HCT116 (cell line): ENCODE data around the gene KRT17. TPM values are rescaled to one million over a fixed set of nuclear protein-coding genes. Genes with fewer than 3 reads are reported as not detected.
"Not testable (repeated sequence)": the region's sequence is repeated elsewhere in the genome, so short reads cannot be mapped to it uniquely, and the experiment has no call there.

Experiments
- ATAC-seq: fragments of 200-7000 bp; cut with Tn5 transposase; 2 replicates; pipeline ENCODE4 v1.9.1; 2020; ENCODE audit warnings: mild to moderate bottlenecking, moderate library complexity
- BruUV-seq: library from RNA; stranded (reverse); fragments of 400-500 nt; replicated peaks from 2 replicates; lab custom pipeline; 2021; lab: Mats Ljungman, UMichigan
- CTCF ChIA-PET: fragments of 300-600 bp; sonication (Branson Sonifier 250); formaldehyde crosslinking; loops from one replicate; lab custom pipeline; 2021; ENCODE audit warnings: antibody characterized with exemption; lab: Charles Lee
- POLR2A ChIA-PET: fragments of 300-600, 350-600 bp; sonication (Branson Sonifier 250); formaldehyde crosslinking; loops from one replicate; lab custom pipeline; 2021; ENCODE audit warnings: antibody characterized with exemption; lab: Charles Lee
- RAD21 ChIA-PET, 2 experiments: fragments of 300-600 bp; sonication (Branson Sonifier 250); formaldehyde crosslinking; loops; one replicate each; lab custom pipeline; 2023; ENCODE audit warnings: low total read pairs in 2 of 2; ENCODE audit not compliant: uncharacterized antibody in 2 of 2, unreplicated experiment in 2 of 2, low non-redundant PET in 1 of 2; lab: Charles Lee
- DNase-seq: peaks from one replicate; pipeline ENCODE4 v3.0.0-alpha.2; 2010; ENCODE audit warnings: low read depth, low spot score
- H2AFZ ChIP-seq: fragments of 200-600 bp; shearing (Covaris generic), sonication (generic); 2 replicates; pipeline ENCODE4 v1.6.1; 2017; ENCODE audit warnings: low read depth, mixed run types, mixed read lengths, antibody characterized with exemption, low read length; ENCODE audit not compliant: poor library complexity, severe bottlenecking
- H3K27ac ChIP-seq: 2 replicates; pipeline ENCODE4 v1.5.1; 2012; ENCODE audit warnings: low read depth, low read length
- H3K27me3 ChIP-seq: fragments of 200-600 bp; sonication (generic); 2 replicates; pipeline ENCODE4 v1.6.1; 2016; ENCODE audit warnings: mixed run types, low read length, mixed read lengths; ENCODE audit not compliant: insufficient read depth
- H3K36me3 ChIP-seq, 2 experiments: fragments of 200-500 bp in 1 of 2; fragments of 200-600 bp in 1 of 2; sonication (Bioruptor generic) in 1 of 2; sonication (generic) in 1 of 2; 2 replicates each; pipeline versions ENCODE4 v1.5.1 to v1.6.1; 2014 to 2016; ENCODE audit warnings: low read length in 2 of 2, inconsistent platforms in 1 of 2, mixed read lengths in 1 of 2, mixed run types in 1 of 2; ENCODE audit not compliant: insufficient read depth in 2 of 2, control insufficient read depth in 1 of 2
- H3K4me1 ChIP-seq, 2 experiments: fragments of 200-600 bp in 1 of 2; sonication (generic) in 1 of 2; 2 replicates each; pipeline versions ENCODE4 v1.5.1 to v1.6.1; 2012 to 2017; ENCODE audit warnings: low read length in 2 of 2, inconsistent platforms in 1 of 2, mild to moderate bottlenecking in 1 of 2, mixed read lengths in 1 of 2, mixed run types in 1 of 2, moderate library complexity in 1 of 2; ENCODE audit not compliant: insufficient read depth in 2 of 2, control insufficient read depth in 1 of 2
- H3K4me2 ChIP-seq: fragments of 200-600 bp; sonication (generic); 2 replicates; pipeline ENCODE4 v1.6.1; 2017; ENCODE audit warnings: mixed run types, low read length, mixed read lengths
- H3K4me3 ChIP-seq, 2 experiments: fragments of 200-600 bp in 1 of 2; sonication (generic) in 1 of 2; replicated peaks in 1 of 2; 2 replicates each; pipeline ENCODE4 v1.5.1; 2011 to 2016; ENCODE audit warnings: low read length in 2 of 2, control low read depth in 1 of 2, low read depth in 1 of 2, mild to moderate bottlenecking in 1 of 2, mixed read lengths in 1 of 2, mixed run types in 1 of 2
- H3K79me2 ChIP-seq: fragments of 200-600 bp; sonication (generic); 2 replicates; pipeline ENCODE4 v1.6.1; 2017; ENCODE audit warnings: mild to moderate bottlenecking, mixed run types, low read length, moderate library complexity, mixed read lengths; ENCODE audit not compliant: insufficient read depth
- H3K9ac ChIP-seq: fragments of 200-600 bp; sonication (generic); 2 replicates; pipeline ENCODE4 v1.6.1; 2016; ENCODE audit warnings: low read length, mixed read lengths
- H3K9me2 ChIP-seq: fragments of 200-600 bp; sonication (generic), shearing (Covaris generic); 2 replicates; pipeline ENCODE4 v1.6.1; 2017; ENCODE audit warnings: mixed run types, mild to moderate bottlenecking, moderate library complexity; ENCODE audit not compliant: insufficient read depth
- H3K9me3 ChIP-seq, 2 experiments: fragments of 200-500 bp in 1 of 2; fragments of 200-600 bp in 1 of 2; sonication (Bioruptor generic) in 1 of 2; sonication (generic) in 1 of 2; 2 replicates each; pipeline ENCODE4 v1.6.1; 2014 to 2017; ENCODE audit warnings: low read length in 2 of 2, mixed read lengths in 2 of 2, inconsistent platforms in 1 of 2, low read depth in 1 of 2, mild to moderate bottlenecking in 1 of 2, mixed run types in 1 of 2, moderate library complexity in 1 of 2; ENCODE audit not compliant: control insufficient read depth in 1 of 2, insufficient read depth in 1 of 2
- H4K20me1 ChIP-seq: fragments of 200-600 bp; sonication (generic), shearing (Covaris generic); 2 replicates; pipeline ENCODE4 v1.6.1; 2017; ENCODE audit warnings: mixed run types, mild to moderate bottlenecking, moderate library complexity; ENCODE audit not compliant: insufficient read depth
- ATF3 ChIP-seq: IDR thresholded peaks from 2 replicates; pipeline ENCODE4 v1.6.1; 2012
- CBX3 ChIP-seq: IDR thresholded peaks from 2 replicates; pipeline ENCODE4 v1.6.1; 2012; ENCODE audit warnings: low read depth
- CEBPB ChIP-seq: IDR thresholded peaks from 2 replicates; pipeline ENCODE4 v1.6.1; 2012; ENCODE audit warnings: low read depth
- ELF1 ChIP-seq: IDR thresholded peaks from 2 replicates; pipeline ENCODE4 v1.6.1; 2012; ENCODE audit warnings: low read depth, borderline replicate concordance
- EZH2 ChIP-seq: fragments of 200-600 bp; sonication (generic); IDR thresholded peaks from 2 replicates; pipeline ENCODE4 v1.6.1; 2017; ENCODE audit warnings: antibody characterized with exemption, mixed run types
- FOSL1 ChIP-seq: IDR thresholded peaks from 2 replicates; pipeline ENCODE4 v1.6.1; 2012; ENCODE audit warnings: low read depth
- JUND ChIP-seq: IDR thresholded peaks from 2 replicates; pipeline ENCODE4 v1.6.1; 2012
- POLR2A ChIP-seq: IDR thresholded peaks from 2 replicates; pipeline ENCODE4 v1.7.0; 2011; ENCODE audit warnings: borderline replicate concordance; ENCODE audit not compliant: insufficient read depth, insufficient read length; ENCODE audit errors: extremely low read depth
- RAD21 ChIP-seq: IDR thresholded peaks from 2 replicates; pipeline ENCODE4 v1.6.1; 2012; ENCODE audit warnings: low read depth, mild to moderate bottlenecking
- SIN3A ChIP-seq: IDR thresholded peaks from 2 replicates; pipeline ENCODE4 v1.6.1; 2012; ENCODE audit warnings: low read depth
- SP1 ChIP-seq: IDR thresholded peaks from 2 replicates; pipeline ENCODE4 v1.6.1; 2012; ENCODE audit warnings: low read depth
- SRF ChIP-seq: IDR thresholded peaks from 2 replicates; pipeline ENCODE4 v1.6.1; 2012; ENCODE audit warnings: low read depth
- TCF7L2 ChIP-seq: IDR thresholded peaks from 2 replicates; pipeline ENCODE4 v1.7.0; 2011; ENCODE audit warnings: borderline replicate concordance, inconsistent platforms; ENCODE audit not compliant: insufficient read depth, insufficient read length; ENCODE audit errors: extremely low read depth
- YY1 ChIP-seq: IDR thresholded peaks from 2 replicates; pipeline ENCODE4 v1.6.1; 2011; ENCODE audit warnings: low read length, low read depth, moderate library complexity, mild to moderate bottlenecking; ENCODE audit not compliant: insufficient replicate concordance; ENCODE audit errors: extremely low read depth
- ZBTB33 ChIP-seq: IDR thresholded peaks from 2 replicates; pipeline ENCODE4 v1.6.1; 2011; ENCODE audit warnings: mild to moderate bottlenecking, low read length, moderate library complexity; ENCODE audit not compliant: insufficient replicate concordance; ENCODE audit errors: extremely low read depth
- ZFX ChIP-seq: fragments of 450-650 bp; IDR thresholded peaks from 2 replicates; pipeline ENCODE4 v1.6.1; 2017
- ZNF274 ChIP-seq: fragments of 200-500 bp; sonication (Bioruptor generic); IDR thresholded peaks from 2 replicates; pipeline ENCODE4 v1.6.1; 2014; ENCODE audit warnings: mild to moderate bottlenecking, low read depth, low read length, inconsistent platforms
- intact Hi-C: fragments of 100-400 bp; cut with micrococcal nuclease; formaldehyde crosslinking; loops from 2 replicates; pipeline ENCODE4 v1.10.0; 2022
- total RNA-seq: library from RNA; stranded (reverse); gene quantifications from one replicate; pipeline ENCODE4 v1.2.1, GENCODE V29; 2021; ENCODE audit not compliant: unreplicated experiment
- TF ChIP-seq, protein P1 (sequence below): IDR thresholded peaks from 2 replicates; pipeline ENCODE4 v1.6.1; 2012
- TF ChIP-seq, protein P2 (sequence below): IDR thresholded peaks from 2 replicates; pipeline ENCODE4 v1.6.1; 2012; ENCODE audit warnings: low read depth

The KRT17 gene
- total RNA-seq, 1 experiment from 2014 or later: not detected

- H3K79me2 ChIP-seq: no peaks in the 10 kb centered on the region
- no peaks in the 10 kb centered on the region for H3K9me3 ChIP-seq
- H3K4me3 ChIP-seq: no peak overlapping the region
- no peaks in the 10 kb centered on the region for H4K20me1 ChIP-seq
- no peak overlapping the region for H3K9ac ChIP-seq
- RAD21 ChIA-PET: no interaction called here
- intact Hi-C loops: no loop called here
- BruUV-seq: no TSS peak
- peaks cover 0 to 10% of the 10 kb centered on the region in 2 experiments; a peak in 2 of 4 replicates for H3K4me1 ChIP-seq
- H3K27me3 ChIP-seq: no peaks in the 10 kb centered on the region
- H3K27ac ChIP-seq: no peak overlapping the region
- H3K9me2 ChIP-seq: no peaks in the 10 kb centered on the region
- H2AFZ ChIP-seq: no peak overlapping the region
- TF ChIP-seq ATF3 (no peak), FOSL1 (no peak), ZBTB33 (no peak), YY1 (no peak), TCF7L2 (no peak), SIN3A (no peak), CEBPB (no peak), JUND (no peak), SRF (no peak), RAD21 (no peak), ELF1 (no peak), ZFX (no peak), POLR2A (no peak), EZH2 (no peak), CBX3 (no peak), ZNF274 (no peak), SP1 (no peak)
- TF ChIP-seq, protein P1, sequence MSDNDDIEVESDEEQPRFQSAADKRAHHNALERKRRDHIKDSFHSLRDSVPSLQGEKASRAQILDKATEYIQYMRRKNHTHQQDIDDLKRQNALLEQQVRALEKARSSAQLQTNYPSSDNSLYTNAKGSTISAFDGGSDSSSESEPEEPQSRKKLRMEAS: no peak
- TF ChIP-seq, protein P2, sequence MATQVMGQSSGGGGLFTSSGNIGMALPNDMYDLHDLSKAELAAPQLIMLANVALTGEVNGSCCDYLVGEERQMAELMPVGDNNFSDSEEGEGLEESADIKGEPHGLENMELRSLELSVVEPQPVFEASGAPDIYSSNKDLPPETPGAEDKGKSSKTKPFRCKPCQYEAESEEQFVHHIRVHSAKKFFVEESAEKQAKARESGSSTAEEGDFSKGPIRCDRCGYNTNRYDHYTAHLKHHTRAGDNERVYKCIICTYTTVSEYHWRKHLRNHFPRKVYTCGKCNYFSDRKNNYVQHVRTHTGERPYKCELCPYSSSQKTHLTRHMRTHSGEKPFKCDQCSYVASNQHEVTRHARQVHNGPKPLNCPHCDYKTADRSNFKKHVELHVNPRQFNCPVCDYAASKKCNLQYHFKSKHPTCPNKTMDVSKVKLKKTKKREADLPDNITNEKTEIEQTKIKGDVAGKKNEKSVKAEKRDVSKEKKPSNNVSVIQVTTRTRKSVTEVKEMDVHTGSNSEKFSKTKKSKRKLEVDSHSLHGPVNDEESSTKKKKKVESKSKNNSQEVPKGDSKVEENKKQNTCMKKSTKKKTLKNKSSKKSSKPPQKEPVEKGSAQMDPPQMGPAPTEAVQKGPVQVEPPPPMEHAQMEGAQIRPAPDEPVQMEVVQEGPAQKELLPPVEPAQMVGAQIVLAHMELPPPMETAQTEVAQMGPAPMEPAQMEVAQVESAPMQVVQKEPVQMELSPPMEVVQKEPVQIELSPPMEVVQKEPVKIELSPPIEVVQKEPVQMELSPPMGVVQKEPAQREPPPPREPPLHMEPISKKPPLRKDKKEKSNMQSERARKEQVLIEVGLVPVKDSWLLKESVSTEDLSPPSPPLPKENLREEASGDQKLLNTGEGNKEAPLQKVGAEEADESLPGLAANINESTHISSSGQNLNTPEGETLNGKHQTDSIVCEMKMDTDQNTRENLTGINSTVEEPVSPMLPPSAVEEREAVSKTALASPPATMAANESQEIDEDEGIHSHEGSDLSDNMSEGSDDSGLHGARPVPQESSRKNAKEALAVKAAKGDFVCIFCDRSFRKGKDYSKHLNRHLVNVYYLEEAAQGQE: no peak
- TF ChIP-seq, all 23 proteins: peak for 0
- ChIA-PET CTCF (no interaction called here), POLR2A (no interaction called here)
- Histone ChIP-seq H3K4me2 (no peak overlapping the region), H3K36me3 (no peaks in the 10 kb centered on the region)
- ATAC-seq: no peak
- DNase-seq: no peak
Observed at GRCh38 chr17:41621916-41622315, 2.5 kb downstream of the KRT17 start.

DNA sequence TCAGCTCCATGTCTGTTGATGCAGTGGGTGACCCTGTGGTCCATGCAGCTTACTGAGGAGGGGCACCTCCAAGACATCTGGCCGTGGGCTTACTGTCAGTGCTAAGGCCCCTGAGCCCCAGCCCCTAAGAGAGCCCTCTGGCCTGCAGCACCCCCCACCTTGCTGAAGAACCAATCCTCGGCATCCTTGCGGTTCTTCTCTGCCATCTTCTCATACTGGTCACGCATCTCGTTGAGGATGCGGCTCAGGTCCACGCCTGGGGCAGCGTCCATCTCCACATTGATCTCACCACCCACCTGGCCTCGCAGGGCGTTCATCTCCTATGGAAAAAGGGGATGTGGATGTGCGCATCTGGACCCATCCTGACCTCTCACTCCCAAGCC is 2.9 kb downstream of the KRT17 start:
- H3K36me3 ChIP-seq, H3K27me3 ChIP-seq, H3K4me3 ChIP-seq, POLR2A ChIA-PET, BruUV-seq, H4K20me1 ChIP-seq, ATAC-seq, H3K9me2 ChIP-seq, H3K4me2 ChIP-seq, H3K9ac ChIP-seq, H3K27ac ChIP-seq, H2AFZ ChIP-seq, H3K9me3 ChIP-seq, RAD21 ChIA-PET, intact Hi-C loops, CTCF ChIA-PET, H3K79me2 ChIP-seq, DNase-seq: not testable (repeated sequence)
- H3K4me1 ChIP-seq: peaks cover 0 to 10% of the 10 kb centered on the region in 2 experiments; a peak in 2 of 4 replicates
